ENCODE measurements around the gene C4BPB. TPM values are rescaled to one million over a fixed set of nuclear protein-coding genes. Genes with fewer than 3 reads are reported as not detected.
"Not testable (repeated sequence)": the region's sequence is repeated elsewhere in the genome, so short reads cannot be mapped to it uniquely, and the experiment has no call there.

C4BPB gene, protein sequence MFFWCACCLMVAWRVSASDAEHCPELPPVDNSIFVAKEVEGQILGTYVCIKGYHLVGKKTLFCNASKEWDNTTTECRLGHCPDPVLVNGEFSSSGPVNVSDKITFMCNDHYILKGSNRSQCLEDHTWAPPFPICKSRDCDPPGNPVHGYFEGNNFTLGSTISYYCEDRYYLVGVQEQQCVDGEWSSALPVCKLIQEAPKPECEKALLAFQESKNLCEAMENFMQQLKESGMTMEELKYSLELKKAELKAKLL
- not detected for polyA plus RNA-seq (2013, experiment 1 of 2)
- polyA plus RNA-seq (2013, experiment 2 of 2), result 0.51 TPM

DNA sequence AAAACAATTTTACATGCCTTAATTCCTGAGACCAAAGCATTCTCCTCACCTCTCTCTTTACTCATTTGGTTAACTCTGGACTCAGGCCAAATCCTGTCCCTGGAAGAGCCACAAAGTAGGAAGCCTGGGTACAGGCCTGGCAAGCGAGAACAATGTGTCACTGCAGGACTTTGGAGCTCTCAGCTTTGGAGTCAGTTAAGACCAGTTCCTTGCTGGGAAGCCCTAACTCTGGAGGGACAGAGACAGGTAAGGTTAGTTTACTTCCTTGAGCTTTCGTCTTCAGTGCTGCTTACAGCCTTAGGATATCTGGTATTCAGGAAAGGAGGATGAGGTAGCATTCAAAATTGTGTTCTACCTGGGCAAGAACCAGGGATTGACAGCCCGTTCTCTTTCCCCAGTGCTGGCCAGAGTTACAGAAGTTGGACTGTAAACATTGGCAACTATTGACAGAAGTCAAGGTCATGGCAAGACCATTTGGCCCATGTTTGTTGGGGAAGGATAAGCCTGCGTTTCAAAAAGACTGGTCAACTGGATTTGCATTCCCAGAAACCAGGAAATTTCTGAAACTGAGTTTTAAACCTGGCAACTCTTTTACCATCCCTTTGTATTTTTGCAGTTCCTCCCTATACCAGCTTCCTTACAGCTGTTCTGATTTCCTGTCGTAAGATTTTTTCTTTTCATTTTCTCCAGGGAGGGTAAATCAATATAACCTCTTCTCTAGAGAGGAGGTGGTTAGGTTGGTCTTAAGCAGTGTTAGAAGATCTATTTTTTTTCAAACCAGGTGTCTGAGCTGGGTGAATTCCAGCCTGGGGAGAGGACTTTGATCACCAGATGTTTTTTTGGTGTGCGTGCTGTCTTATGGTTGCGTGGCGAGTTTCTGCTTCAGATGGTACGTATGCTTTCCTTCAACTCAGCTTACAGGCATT, at the start of gene C4BPB:
Gene C4BPB (plus strand): TSS at position 160 of the 926 bp plus-strand sequence. CDS start 672 bp downstream, at position 832.
- H3K4me3 ChIP-seq (ENCODE audit: low read length), result no peak within 1 kb of the TSS
- H3K9ac ChIP-seq (ENCODE audit: low read depth, low read length), result no peak within 1 kb of the TSS
- 94% methylated on average over 8 of the region's 9 CpGs for WGBS

DNA sequence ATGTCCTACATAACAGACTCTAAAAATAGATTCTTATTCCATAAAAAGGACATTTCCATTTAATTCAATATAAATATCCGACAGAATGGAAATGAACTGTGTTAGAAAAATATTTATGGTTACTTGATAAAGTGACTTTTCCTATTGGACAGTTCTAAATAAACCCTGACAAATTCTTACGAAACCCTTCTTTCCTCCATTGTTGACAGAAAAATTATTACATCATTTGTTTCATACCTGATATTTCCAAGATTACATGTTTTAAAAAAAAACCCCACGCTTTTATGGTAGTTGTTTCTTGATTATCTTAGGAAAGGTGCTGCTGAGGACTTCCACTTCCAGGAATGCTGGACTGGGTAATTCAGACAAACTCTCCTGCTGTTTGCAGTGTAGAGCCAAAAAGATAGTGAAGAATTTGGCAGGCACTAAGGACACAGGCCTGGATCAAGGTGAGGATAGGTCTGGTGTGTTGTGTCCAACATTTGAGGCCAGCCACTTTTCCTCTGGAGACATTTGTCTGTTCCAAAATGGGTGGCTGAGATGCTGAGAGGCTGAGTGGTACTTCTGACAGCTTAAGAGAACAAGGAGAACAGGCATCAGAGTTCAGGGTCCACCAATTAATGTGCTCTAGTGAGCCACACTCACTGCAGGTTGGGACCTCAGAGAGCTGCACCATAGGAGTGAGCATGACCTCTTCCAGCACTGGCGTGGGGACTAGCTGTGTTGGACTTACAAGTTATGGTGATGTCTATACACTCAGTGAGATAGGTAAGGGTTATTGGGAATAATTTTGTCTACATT, 49.1 kb upstream of the C4BPB start:
- no peaks in the 10 kb centered on the region for H3K4me1 ChIP-seq (ENCODE audit: insufficient read depth, low read length)
- no peak overlapping the region for H3K4me3 ChIP-seq (ENCODE audit: low read length)
- H3K27ac ChIP-seq (ENCODE audit: low read depth, low read length), result no peak overlapping the region
- H3K9me3 ChIP-seq (ENCODE audit: insufficient read depth, low read depth, low read length), result no peaks in the 10 kb centered on the region
- H3K27me3 ChIP-seq (ENCODE audit: insufficient read depth, low read length), result no peaks in the 10 kb centered on the region
- H3K36me3 ChIP-seq (ENCODE audit: insufficient read depth, low read length), result no peaks in the 10 kb centered on the region
- WGBS, result 88% methylated on average over 3 of the region's 4 CpGs
- no peak overlapping the region for H3K9ac ChIP-seq (ENCODE audit: low read depth, low read length)

More for the DNA sequence above, at the start of gene C4BPB:
- Histone ChIP-seq H3K4me1 (ENCODE audit: insufficient read depth, low read length) (0 out of 2 replicates have a peak, but pooled peaks cover 3% of the 10 kb centered on the region), H3K9me3 (ENCODE audit: insufficient read depth, low read depth, low read length) (no peaks in the 10 kb centered on the region), H3K36me3 (ENCODE audit: insufficient read depth, low read length) (no peaks in the 10 kb centered on the region), H3K27me3 (ENCODE audit: insufficient read depth, low read length) (no peaks in the 10 kb centered on the region), H3K27ac (ENCODE audit: low read depth, low read length) (no peak within 1 kb of the TSS)

DNA sequence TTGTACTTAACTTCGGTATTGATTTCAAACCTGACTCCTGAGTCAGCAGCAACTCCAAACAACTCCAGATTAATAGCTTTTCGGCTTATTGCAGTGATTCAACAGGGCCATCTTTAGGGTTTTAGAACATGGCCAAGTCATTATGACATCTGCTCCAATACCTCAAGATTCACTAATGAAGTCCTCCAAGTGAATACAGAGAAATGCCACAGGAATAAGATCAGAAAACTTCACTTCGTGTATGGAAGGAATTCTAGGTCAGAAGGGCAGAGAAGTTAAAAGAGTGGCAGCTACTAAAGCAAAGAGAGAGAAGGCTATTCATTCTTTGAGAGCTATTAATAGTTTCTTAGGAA, 48.5 kb upstream of the C4BPB start:
- Histone ChIP-seq H3K4me1 (ENCODE audit: insufficient read depth, low read length) (no peaks in the 10 kb centered on the region), H3K36me3 (ENCODE audit: insufficient read depth, low read length) (peaks cover 5% of the 10 kb centered on the region; the same call in 1 of the 2 replicates), H3K27me3 (ENCODE audit: insufficient read depth, low read length) (no peaks in the 10 kb centered on the region), H3K4me3 (ENCODE audit: low read length) (no peak overlapping the region), H3K9me3 (ENCODE audit: insufficient read depth, low read depth, low read length) (no peaks in the 10 kb centered on the region), H3K27ac (ENCODE audit: low read depth, low read length) (no peak overlapping the region), H3K9ac (ENCODE audit: low read depth, low read length) (no peak overlapping the region)
- 79% methylated on average over 3 of the region's 3 CpGs for WGBS

DNA sequence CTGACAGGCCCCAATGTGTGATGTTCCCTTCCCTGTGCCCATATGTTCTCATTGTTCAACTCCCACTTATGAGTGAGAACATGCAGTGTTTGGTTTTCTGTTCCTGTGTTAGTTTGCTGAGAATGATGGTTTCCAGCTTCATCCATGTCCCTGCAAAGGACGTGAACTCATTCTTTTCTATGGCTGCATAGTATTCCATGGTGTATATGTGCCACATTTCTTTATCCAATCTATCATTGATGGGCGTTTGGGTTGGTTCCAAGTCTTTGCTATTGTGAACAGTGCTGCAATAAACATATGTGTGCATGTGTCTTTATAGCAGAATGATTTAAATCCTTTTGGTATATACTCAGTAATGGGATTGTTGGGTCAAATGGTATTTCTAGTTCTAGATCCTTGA, 47.3 kb upstream of the C4BPB start:
- not testable (repeated sequence) for H3K9ac ChIP-seq (ENCODE audit: low read depth, low read length); H3K9me3 ChIP-seq (ENCODE audit: insufficient read depth, low read depth, low read length); H3K27me3 ChIP-seq (ENCODE audit: insufficient read depth, low read length); H3K4me3 ChIP-seq (ENCODE audit: low read length); H3K4me1 ChIP-seq (ENCODE audit: insufficient read depth, low read length); H3K27ac ChIP-seq (ENCODE audit: low read depth, low read length)
- H3K36me3 ChIP-seq (ENCODE audit: insufficient read depth, low read length), result peaks cover 16% of the 10 kb centered on the region
- WGBS, result 100% methylated on average over 2 of the region's 2 CpGs

DNA sequence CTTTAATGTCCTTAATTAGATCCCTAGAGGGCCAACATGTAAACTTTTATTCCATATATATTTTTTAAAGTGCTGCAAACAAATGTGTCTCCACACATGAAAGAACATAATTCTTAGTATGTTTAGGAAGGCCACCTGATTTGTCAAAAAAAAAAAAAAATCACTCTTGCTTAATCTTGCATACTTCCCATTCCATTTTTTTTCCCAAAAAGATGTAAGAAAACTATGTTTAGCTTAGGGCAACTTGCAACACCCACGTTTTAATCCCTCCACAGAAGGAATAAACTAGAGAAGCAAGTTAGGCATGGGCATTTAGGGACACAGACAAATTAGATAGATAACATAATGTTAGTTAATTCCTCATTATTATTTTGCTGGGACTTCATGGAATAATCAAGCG, 43.2 kb upstream of the C4BPB start:
- Histone ChIP-seq H3K9me3 (ENCODE audit: insufficient read depth, low read depth, low read length) (no peaks in the 10 kb centered on the region), H3K36me3 (ENCODE audit: insufficient read depth, low read length) (peaks cover 49% of the 10 kb centered on the region), H3K4me1 (ENCODE audit: insufficient read depth, low read length) (peaks cover 28% of the 10 kb centered on the region), H3K9ac (ENCODE audit: low read depth, low read length) (no peak overlapping the region), H3K27ac (ENCODE audit: low read depth, low read length) (no peak overlapping the region), H3K27me3 (ENCODE audit: insufficient read depth, low read length) (no peaks in the 10 kb centered on the region), H3K4me3 (ENCODE audit: low read length) (no peak overlapping the region)
- 100% methylated on average over 1 of the region's 2 CpGs for WGBS

DNA sequence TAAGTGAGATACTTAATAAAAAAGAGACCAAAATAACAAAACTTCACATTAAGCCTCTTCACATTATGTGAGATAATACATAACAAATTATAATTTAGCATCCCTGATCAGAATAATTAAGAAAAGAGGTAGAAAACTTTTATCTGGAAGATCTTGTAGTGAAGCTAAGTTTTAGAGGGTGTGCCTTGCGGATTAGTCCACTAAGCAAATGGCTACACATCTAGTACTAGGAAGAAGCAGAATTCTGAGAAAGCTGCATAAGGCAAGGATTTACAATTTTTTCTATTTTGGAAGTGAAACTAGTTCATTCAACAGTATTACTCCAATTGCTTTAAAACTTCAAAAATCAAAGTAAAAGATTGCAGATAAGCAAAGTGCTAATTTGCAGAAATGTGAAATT, 41.2 kb upstream of the C4BPB start:
- Histone ChIP-seq H3K36me3 (ENCODE audit: insufficient read depth, low read length) (peaks cover 49% of the 10 kb centered on the region), H3K4me3 (ENCODE audit: low read length) (no peak overlapping the region), H3K4me1 (ENCODE audit: insufficient read depth, low read length) (peaks cover 31% of the 10 kb centered on the region), H3K9ac (ENCODE audit: low read depth, low read length) (no peak overlapping the region), H3K9me3 (ENCODE audit: insufficient read depth, low read depth, low read length) (no peaks in the 10 kb centered on the region), H3K27me3 (ENCODE audit: insufficient read depth, low read length) (no peaks in the 10 kb centered on the region), H3K27ac (ENCODE audit: low read depth, low read length) (no peak overlapping the region)
- WGBS, result 95% methylated on average over 1 of the region's 1 CpG

DNA sequence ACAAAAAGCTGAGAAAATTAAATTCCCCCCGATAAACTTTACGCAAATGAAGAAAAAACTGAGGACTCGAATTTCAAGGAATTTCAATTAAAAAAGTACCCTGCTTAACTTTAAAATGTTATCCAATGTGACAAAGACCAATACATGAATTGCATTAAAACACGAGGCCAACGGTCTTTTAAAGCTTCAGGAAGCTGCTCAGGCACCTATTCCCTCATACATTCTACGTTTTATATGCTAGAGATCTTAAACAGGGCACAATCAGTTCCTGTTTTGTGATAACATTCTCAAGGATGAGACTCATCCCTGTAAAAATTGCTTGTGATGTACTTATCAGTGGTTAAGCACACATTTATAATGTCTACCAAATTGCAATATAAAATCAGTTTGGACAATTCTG, 40.6 kb upstream of the C4BPB start:
- Histone ChIP-seq H3K9ac (ENCODE audit: low read depth, low read length) (no peak overlapping the region), H3K27me3 (ENCODE audit: insufficient read depth, low read length) (no peaks in the 10 kb centered on the region), H3K36me3 (ENCODE audit: insufficient read depth, low read length) (peaks cover 49% of the 10 kb centered on the region), H3K4me3 (ENCODE audit: low read length) (no peak overlapping the region), H3K9me3 (ENCODE audit: insufficient read depth, low read depth, low read length) (no peaks in the 10 kb centered on the region), H3K4me1 (ENCODE audit: insufficient read depth, low read length) (peaks cover 31% of the 10 kb centered on the region), H3K27ac (ENCODE audit: low read depth, low read length) (no peak overlapping the region)
- 91% methylated on average over 6 of the region's 6 CpGs for WGBS

DNA sequence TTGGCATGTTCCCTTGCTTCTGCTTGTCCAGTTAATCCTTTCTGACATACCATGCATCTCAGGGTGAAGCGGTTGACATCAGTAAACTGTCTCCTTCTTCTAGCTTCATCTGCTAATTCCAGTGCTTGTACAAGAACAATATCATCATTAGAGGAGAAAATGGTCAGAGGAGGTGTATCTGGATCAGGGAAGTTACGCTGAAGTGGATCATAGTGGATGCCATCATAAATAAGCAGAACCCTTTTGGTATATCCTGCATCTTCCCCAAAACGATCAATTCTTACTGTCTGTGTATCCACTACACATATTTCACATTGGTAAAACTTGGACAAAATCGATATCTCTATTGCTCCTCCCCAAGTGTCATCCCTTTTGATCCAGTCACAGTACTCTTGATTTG, 39.6 kb upstream of the C4BPB start:
- H3K27ac ChIP-seq (ENCODE audit: low read depth, low read length), result no peak overlapping the region
- no peaks in the 10 kb centered on the region for H3K27me3 ChIP-seq (ENCODE audit: insufficient read depth, low read length)
- peaks cover 49% of the 10 kb centered on the region for H3K36me3 ChIP-seq (ENCODE audit: insufficient read depth, low read length)
- 0 out of 2 replicates have a peak overlapping the region, but pooled peaks have one; percentile 93 for H3K4me3 ChIP-seq (ENCODE audit: low read length)
- H3K9ac ChIP-seq (ENCODE audit: low read depth, low read length), result no peak overlapping the region
- 92% methylated on average over 4 of the region's 4 CpGs for WGBS
- no peaks in the 10 kb centered on the region for H3K9me3 ChIP-seq (ENCODE audit: insufficient read depth, low read depth, low read length)
- peaks cover 31% of the 10 kb centered on the region for H3K4me1 ChIP-seq (ENCODE audit: insufficient read depth, low read length)

DNA sequence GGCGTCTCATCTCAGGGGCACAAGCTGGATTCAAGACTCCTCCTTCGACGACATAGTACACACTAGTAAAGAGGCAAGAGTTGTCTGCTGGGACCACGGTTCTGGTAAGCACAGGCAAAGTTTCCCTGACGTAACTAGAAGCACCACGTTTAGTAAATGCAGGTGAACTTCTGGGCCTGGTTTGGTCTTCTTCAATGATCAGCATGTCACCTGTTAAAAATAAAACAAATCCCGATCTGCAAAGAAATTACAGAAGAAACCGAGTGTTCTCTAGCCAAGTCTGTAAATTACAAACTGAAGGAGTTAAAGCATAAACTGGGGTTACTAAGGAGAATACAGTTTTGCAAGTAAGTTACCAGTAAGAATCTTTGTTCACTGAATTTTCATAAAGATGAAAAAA, 39.1 kb upstream of the C4BPB start:
- WGBS, result 78% methylated on average over 8 of the region's 8 CpGs
- H3K9ac ChIP-seq (ENCODE audit: low read depth, low read length), result peak overlapping the region; percentile 97; the same call in 1 of the 2 replicates
- H3K4me1 ChIP-seq (ENCODE audit: insufficient read depth, low read length), result peaks cover 31% of the 10 kb centered on the region
- peak overlapping the region; percentile 93 for H3K4me3 ChIP-seq (ENCODE audit: low read length)
- peaks cover 49% of the 10 kb centered on the region for H3K36me3 ChIP-seq (ENCODE audit: insufficient read depth, low read length)
- H3K27me3 ChIP-seq (ENCODE audit: insufficient read depth, low read length), result no peaks in the 10 kb centered on the region
- H3K9me3 ChIP-seq (ENCODE audit: insufficient read depth, low read depth, low read length), result no peaks in the 10 kb centered on the region
- H3K27ac ChIP-seq (ENCODE audit: low read depth, low read length), result no peak overlapping the region

DNA sequence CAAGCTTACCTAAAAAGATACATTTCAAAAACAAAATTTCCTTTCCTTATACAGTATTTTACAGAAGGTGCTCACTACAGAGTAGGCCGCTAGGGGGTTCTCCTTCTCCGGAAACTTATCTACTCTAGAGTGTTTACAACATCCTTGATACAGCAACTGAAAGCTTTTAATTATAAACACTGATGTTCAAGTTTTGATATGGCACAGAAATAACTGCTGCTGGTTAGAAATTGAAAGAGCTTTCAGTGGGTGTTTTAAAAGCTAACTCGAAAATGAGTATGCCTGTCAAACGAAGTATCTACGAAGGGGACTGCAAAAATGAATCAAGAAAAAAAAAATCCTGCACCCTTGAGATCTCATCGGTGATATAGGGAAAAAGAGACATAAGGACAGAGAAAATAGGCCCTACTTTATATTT, 38.7 kb upstream of the C4BPB start:
- Histone ChIP-seq H3K27ac (ENCODE audit: low read depth, low read length) (peak overlapping the region; percentile 97), H3K4me3 (ENCODE audit: low read length) (peak overlapping the region; percentile 93), H3K9me3 (ENCODE audit: insufficient read depth, low read depth, low read length) (no peaks in the 10 kb centered on the region), H3K27me3 (ENCODE audit: insufficient read depth, low read length) (no peaks in the 10 kb centered on the region), H3K9ac (ENCODE audit: low read depth, low read length) (peak overlapping the region; percentile 97), H3K36me3 (ENCODE audit: insufficient read depth, low read length) (peaks cover 45% of the 10 kb centered on the region), H3K4me1 (ENCODE audit: insufficient read depth, low read length) (peaks cover 31% of the 10 kb centered on the region)
- WGBS, result under 1% methylated on average over 6 of the region's 6 CpGs

All from HUES64 (cell line).